ENCODE data around the gene DCAKD.

GRCh38 chr17:45092911-45093430 lies 41.5 kb upstream of the DCAKD start:
- TF ChIP-seq CTCF (IDR thresholded peaks at IDR 0.05 in 4 of 5, conservative IDR thresholded peaks at IDR 0.05 in 1 of 5) (no peak), POLR2A (IDR thresholded peaks at IDR 0.05) (peak in 1 of 2 donors; percentile 35)
